HFF-Myc (cell line): ENCODE data around the gene POLR2A.
"Not testable (repeated sequence)": the region's sequence is repeated elsewhere in the genome, so short reads cannot be mapped to it uniquely, and the experiment has no call there.

Source experiments
- DNase-seq: peaks from one replicate; pipeline ENCODE4 v3.0.0-alpha.2; 2011; ENCODE audit warnings: low read depth; ENCODE audit errors: extremely low read depth
- H3K4me3 ChIP-seq: replicated peaks from 2 replicates; pipeline ENCODE4 v1.5.1; 2011; ENCODE audit warnings: low read depth, mild to moderate bottlenecking, control low read depth, low read length
- TF ChIP-seq, protein P1 (sequence below): IDR thresholded peaks from 2 replicates; pipeline ENCODE4 v1.5.1; 2012; ENCODE audit warnings: mild to moderate bottlenecking, low read depth, low read length, control low read depth; ENCODE audit errors: missing control alignments

POLR2A gene

DNA sequence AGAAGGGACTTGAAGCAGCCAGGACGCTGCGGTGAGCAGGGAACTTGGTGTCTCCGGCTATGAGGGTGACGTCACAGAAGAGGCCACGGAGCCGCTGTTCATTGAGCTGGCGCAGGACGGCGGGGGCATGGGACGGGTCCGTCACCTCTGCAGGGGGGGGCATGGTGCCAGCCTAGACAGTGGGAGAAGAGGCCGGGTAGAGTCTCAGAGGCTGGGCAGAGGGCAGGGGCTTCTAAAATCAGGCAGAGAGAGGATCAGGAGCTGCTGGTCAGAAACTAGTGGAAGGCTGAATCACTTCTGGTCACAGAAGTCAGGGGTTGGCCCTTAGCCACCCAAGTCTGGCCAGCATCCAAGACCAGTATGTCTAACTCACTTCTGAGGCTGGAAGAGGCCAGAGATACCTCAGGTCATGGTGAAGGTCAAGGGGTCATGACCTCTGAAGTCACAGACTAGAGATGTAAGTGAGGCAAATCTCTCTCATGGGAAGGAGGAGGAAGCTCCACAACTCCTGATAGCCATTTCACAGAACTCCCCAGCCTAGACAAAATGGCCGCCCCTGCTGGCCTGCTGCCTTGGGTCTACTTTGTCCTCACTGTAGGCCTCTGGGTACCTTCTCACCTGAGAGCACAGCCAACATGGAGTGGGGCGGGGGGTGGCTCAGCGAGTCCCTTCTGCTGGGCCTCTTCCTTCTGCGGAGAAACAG is 17.4 kb upstream of the POLR2A start:
- TF ChIP-seq, protein P1, sequence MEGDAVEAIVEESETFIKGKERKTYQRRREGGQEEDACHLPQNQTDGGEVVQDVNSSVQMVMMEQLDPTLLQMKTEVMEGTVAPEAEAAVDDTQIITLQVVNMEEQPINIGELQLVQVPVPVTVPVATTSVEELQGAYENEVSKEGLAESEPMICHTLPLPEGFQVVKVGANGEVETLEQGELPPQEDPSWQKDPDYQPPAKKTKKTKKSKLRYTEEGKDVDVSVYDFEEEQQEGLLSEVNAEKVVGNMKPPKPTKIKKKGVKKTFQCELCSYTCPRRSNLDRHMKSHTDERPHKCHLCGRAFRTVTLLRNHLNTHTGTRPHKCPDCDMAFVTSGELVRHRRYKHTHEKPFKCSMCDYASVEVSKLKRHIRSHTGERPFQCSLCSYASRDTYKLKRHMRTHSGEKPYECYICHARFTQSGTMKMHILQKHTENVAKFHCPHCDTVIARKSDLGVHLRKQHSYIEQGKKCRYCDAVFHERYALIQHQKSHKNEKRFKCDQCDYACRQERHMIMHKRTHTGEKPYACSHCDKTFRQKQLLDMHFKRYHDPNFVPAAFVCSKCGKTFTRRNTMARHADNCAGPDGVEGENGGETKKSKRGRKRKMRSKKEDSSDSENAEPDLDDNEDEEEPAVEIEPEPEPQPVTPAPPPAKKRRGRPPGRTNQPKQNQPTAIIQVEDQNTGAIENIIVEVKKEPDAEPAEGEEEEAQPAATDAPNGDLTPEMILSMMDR = no peak
- no peak overlapping the region for H3K4me3 ChIP-seq
- no peak for DNase-seq

DNA sequence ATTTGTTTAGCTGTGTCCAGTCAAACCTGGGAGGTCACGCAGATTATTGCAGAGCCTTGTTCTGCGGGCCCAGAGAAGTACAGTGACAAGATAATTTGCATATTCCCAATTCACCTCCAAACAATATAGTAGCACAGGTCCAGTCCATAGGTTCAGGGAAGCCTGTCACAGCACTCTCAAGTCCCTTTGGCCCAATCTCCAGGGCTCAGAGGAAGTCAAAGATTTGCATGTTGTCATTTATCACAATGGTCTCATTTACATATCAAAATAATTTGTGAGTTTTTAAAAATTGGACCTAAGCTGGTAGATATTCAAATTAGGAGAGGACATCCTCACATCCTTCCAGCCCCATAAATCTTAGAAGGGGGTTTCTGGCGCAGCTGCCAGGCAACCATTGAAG is 16.7 kb upstream of the POLR2A start:
- H3K4me3 ChIP-seq = no peak overlapping the region
- TF ChIP-seq, protein P1 = no peak
- no peak for DNase-seq

DNA sequence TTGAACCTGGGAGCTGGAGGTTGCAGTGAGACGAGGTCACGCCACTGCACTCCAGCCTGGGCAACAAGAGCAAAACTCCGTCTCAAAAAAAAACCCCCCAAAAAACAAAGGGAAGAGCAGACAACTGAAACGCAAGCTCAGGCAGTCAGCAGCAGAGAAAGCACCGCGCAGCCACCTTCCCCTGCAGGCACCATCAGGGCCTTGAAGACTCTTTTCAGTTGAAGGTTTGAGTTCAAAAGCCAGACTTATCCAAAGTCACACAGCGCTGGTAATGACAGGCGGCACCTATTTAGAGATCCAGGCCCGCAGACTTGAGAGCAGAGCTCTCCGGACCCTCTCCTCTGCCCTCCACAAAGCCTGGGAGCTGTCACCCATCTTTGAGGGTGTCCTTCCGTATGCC is 15.9 kb upstream of the POLR2A start:
- TF ChIP-seq, protein P1 = no peak
- no peak for DNase-seq
- no peak overlapping the region for H3K4me3 ChIP-seq

DNA sequence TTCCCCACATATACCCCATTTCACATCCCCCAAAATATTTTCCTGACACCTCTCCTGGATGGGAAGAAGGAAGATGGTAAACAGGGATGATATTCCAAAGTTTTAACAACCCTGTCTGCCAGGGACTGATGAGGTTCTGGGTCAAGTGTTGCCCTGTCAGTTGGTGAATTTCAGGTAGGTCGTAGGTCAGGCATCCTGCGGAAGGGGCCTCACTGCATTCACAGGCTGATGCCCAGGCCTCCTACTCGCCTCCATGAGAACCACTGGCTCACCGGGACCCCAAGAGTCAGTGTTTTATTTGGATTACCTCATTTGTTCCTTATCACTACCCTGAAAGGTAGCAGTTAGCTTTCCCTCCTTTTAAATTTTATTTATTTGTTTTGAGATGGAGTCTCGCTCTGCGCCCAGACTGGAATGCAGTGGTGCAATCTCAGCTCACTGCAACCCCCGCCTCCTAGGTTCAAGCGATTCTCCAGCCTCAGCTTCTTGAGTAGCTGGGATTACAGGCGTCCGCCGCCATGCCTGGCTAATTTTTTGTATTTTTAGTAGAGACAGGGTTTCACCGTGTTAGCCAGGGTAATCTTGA is 15.3 kb upstream of the POLR2A start:
- TF ChIP-seq, protein P1 = no peak
- H3K4me3 ChIP-seq = no peak overlapping the region
- DNase-seq = no peak

DNA sequence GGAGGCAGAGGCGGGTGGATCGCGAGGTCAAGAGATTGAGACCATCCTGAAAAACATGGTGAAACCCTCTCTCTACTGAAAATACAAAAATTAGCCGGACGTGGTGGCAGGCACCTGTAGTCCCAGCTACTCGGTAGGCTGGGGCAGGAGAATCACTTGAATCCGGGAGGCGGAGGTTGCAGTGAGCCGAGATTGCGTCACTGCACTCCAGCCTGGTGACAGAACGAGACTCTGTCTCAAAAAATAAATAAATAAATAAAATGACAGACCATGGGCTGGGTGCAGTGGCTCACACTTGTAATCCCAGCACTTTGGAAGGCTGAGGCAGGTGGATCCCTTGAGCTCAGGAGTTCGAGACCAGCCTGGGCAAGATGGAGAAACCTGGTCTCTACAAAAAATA is 14.3 kb upstream of the POLR2A start:
- not testable (repeated sequence) for DNase-seq, H3K4me3 ChIP-seq

DNA sequence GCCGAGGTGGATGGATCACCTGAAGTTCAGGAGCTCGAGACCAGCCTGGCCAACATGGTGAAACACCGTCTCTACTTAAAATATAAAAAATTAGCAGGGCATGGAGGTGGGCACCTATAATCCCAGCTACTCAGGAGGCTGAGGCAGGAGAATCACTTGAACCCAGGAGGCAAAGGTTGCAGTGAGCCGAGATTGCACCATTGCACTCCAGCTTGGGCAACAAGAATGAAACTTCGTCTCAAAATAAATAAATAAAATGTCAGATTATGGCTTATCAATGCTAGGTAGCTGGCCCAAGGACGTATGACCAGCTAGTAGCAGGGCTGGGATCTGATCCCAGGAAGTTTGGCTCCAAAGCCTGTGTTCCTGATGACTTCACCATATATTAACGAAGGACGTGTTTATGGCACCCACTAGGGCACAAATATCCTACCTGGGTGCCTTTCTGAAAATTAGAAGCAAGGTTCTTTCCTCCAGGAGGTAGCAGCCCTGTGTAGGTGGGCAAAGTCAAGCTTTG is 13.7 kb upstream of the POLR2A start:
- not testable (repeated sequence) for H3K4me3 ChIP-seq, DNase-seq

DNA sequence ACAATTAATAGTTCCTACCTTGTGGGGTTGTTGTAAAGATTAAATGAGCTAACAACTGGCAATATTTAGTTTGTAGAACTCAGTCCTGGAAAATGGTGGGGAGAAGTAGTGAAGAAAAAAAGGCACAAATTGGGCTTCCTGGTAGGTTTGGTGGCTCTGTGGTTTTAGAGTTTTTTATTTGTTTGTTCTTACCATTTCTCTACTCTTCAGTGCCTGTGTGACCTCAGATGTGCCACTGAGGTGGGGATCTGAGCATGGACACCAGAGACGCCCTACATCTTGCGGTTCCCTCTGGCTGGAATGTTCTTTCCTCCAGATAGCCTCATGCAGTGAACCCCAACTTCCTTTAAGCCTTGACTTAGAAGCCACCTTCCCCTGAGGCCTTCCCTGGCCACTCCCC is 12.4 kb upstream of the POLR2A start:
- no peak overlapping the region for H3K4me3 ChIP-seq
- TF ChIP-seq, protein P1 = no peak
- no peak for DNase-seq

DNA sequence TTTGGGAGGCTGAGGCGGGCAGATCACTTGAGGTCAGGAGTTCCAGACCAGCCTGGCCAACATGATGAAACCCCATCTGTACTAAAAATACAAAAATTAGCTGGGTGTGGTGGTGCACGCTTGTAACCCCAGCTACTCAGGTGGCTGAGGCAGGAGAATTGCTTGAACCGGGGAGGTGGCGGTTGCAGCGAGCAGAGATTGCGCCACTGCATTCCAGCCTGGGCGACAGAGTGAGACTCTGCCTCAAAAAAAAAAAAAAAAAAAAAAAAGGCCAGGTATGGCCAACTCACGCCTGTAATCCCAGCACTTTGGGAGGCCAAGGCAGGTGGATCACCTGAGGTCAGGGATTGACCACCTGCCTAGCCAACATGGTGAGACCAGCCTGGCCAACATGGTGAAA is 9.4 kb upstream of the POLR2A start:
- not testable (repeated sequence) for DNase-seq, H3K4me3 ChIP-seq
